Measurements from ENCODE around the gene CCDC40. TPM values are rescaled to one million over a fixed set of nuclear protein-coding genes. Genes with fewer than 3 reads are reported as not detected.

The CCDC40 gene
- total RNA-seq, 1 experiment from 2014 or later: 11.3 TPM

- Histone ChIP-seq H3K9me3 (replicated peaks) (no peaks in the 10 kb centered on the region), H3K4me3 (no peak overlapping the region), H3K4me1 (peaks cover 19% of the 10 kb centered on the region), H3K27me3 (no peaks in the 10 kb centered on the region), H3K36me3 (no peaks in the 10 kb centered on the region), H3K27ac (no peak overlapping the region)
- no peak for DNase-seq
Observed at GRCh38 chr17:80065478-80066170, 29.2 kb downstream of the CCDC40 start.

GRCh38 chr17:80067393-80067986 lies 31.0 kb downstream of the CCDC40 start:
- Histone ChIP-seq H3K4me1 (peaks cover 19% of the 10 kb centered on the region), H3K27me3 (no peaks in the 10 kb centered on the region), H3K36me3 (no peaks in the 10 kb centered on the region), H3K9me3 (replicated peaks) (no peaks in the 10 kb centered on the region), H3K4me3 (no peak overlapping the region), H3K27ac (no peak overlapping the region)
- DNase-seq: no peak

GRCh38 chr17:80068301-80069222 lies 32.1 kb downstream of the CCDC40 start:
- Histone ChIP-seq H3K36me3 (no peaks in the 10 kb centered on the region), H3K27ac (peak overlapping the region; percentile 51), H3K9me3 (replicated peaks) (no peaks in the 10 kb centered on the region), H3K4me1 (peaks cover 19% of the 10 kb centered on the region), H3K4me3 (peak overlapping the region; percentile 36), H3K27me3 (no peaks in the 10 kb centered on the region)
- peak; percentile 80 to 86 for DNase-seq

GRCh38 chr17:80070375-80071115 lies 34.1 kb downstream of the CCDC40 start:
- no peak overlapping the region for H3K4me3 ChIP-seq
- no peak overlapping the region for H3K27ac ChIP-seq
- H3K27me3 ChIP-seq: no peaks in the 10 kb centered on the region
- H3K4me1 ChIP-seq: peaks cover 11% of the 10 kb centered on the region; the same call in 1 of the 2 replicates
- no peaks in the 10 kb centered on the region for H3K9me3 ChIP-seq (replicated peaks)
- no peak for DNase-seq
- H3K36me3 ChIP-seq: no peaks in the 10 kb centered on the region

GRCh38 chr17:80071116-80071841 lies 34.8 kb downstream of the CCDC40 start:
- Histone ChIP-seq H3K27ac (no peak overlapping the region), H3K36me3 (no peaks in the 10 kb centered on the region), H3K27me3 (no peaks in the 10 kb centered on the region), H3K4me3 (no peak overlapping the region), H3K9me3 (replicated peaks) (no peaks in the 10 kb centered on the region), H3K4me1 (peaks cover 11% of the 10 kb centered on the region; the same call in 1 of the 2 replicates)
- no peak for DNase-seq

- Histone ChIP-seq H3K4me1 (peaks cover 11% of the 10 kb centered on the region; the same call in 1 of the 2 replicates), H3K27me3 (no peaks in the 10 kb centered on the region), H3K27ac (no peak overlapping the region), H3K36me3 (no peaks in the 10 kb centered on the region), H3K9me3 (replicated peaks) (0 out of 2 replicates have a peak, but pooled peaks cover 1% of the 10 kb centered on the region), H3K4me3 (no peak overlapping the region)
- no peak for DNase-seq
Observed at GRCh38 chr17:80072410-80072809, 36.0 kb downstream of the CCDC40 start.

- H3K9me3 ChIP-seq (replicated peaks): 0 out of 2 replicates have a peak, but pooled peaks cover 5% of the 10 kb centered on the region
- no peak overlapping the region for H3K27ac ChIP-seq
- peaks cover 9% of the 10 kb centered on the region for H3K27me3 ChIP-seq
- no peak overlapping the region for H3K4me3 ChIP-seq
- H3K4me1 ChIP-seq: peaks cover 6% of the 10 kb centered on the region
- H3K36me3 ChIP-seq: no peaks in the 10 kb centered on the region
- DNase-seq: no peak
Observed at GRCh38 chr17:80080081-80080480, 43.6 kb downstream of the CCDC40 start.

- Histone ChIP-seq H3K36me3 (no peaks in the 10 kb centered on the region), H3K4me1 (peaks cover 6% of the 10 kb centered on the region), H3K27me3 (peaks cover 9% of the 10 kb centered on the region), H3K9me3 (replicated peaks) (0 out of 2 replicates have a peak, but pooled peaks cover 5% of the 10 kb centered on the region), H3K27ac (no peak overlapping the region), H3K4me3 (no peak overlapping the region)
- DNase-seq: no peak
Observed at GRCh38 chr17:80081596-80081995, 45.2 kb downstream of the CCDC40 start.

- Histone ChIP-seq H3K36me3 (no peaks in the 10 kb centered on the region), H3K27ac (no peak overlapping the region), H3K27me3 (peaks cover 9% of the 10 kb centered on the region), H3K9me3 (replicated peaks) (0 out of 2 replicates have a peak, but pooled peaks cover 2% of the 10 kb centered on the region), H3K4me1 (peaks cover 6% of the 10 kb centered on the region), H3K4me3 (peak overlapping the region; percentile 8; the same call in 1 of the 2 replicates)
- DNase-seq: peak; percentile 91 to 98
Observed at GRCh38 chr17:80082403-80083135, 46.1 kb downstream of the CCDC40 start.

- Histone ChIP-seq H3K36me3 (no peaks in the 10 kb centered on the region), H3K27me3 (peaks cover 9% of the 10 kb centered on the region), H3K4me3 (no peak overlapping the region), H3K9me3 (replicated peaks) (no peaks in the 10 kb centered on the region), H3K4me1 (peaks cover 6% of the 10 kb centered on the region; the same call in 1 of the 2 replicates), H3K27ac (no peak overlapping the region)
- no peak for DNase-seq
Observed at GRCh38 chr17:80083136-80083661, 46.8 kb downstream of the CCDC40 start.

- DNase-seq: no peak
- Histone ChIP-seq H3K4me1 (peaks cover 6% of the 10 kb centered on the region; the same call in 1 of the 2 replicates), H3K36me3 (no peaks in the 10 kb centered on the region), H3K9me3 (replicated peaks) (no peaks in the 10 kb centered on the region), H3K27me3 (peaks cover 9% of the 10 kb centered on the region), H3K4me3 (no peak overlapping the region), H3K27ac (no peak overlapping the region)
Observed at GRCh38 chr17:80084773-80085172, 48.3 kb downstream of the CCDC40 start.

- no peak overlapping the region for H3K4me3 ChIP-seq
- H3K27me3 ChIP-seq: peaks cover 9% of the 10 kb centered on the region
- DNase-seq: no peak
- no peak overlapping the region for H3K27ac ChIP-seq
- no peaks in the 10 kb centered on the region for H3K9me3 ChIP-seq (replicated peaks)
- peaks cover 6% of the 10 kb centered on the region; the same call in 1 of the 2 replicates for H3K4me1 ChIP-seq
- H3K36me3 ChIP-seq: no peaks in the 10 kb centered on the region
Observed at GRCh38 chr17:80086081-80086480, 49.6 kb downstream of the CCDC40 start.

- H3K36me3 ChIP-seq: no peaks in the 10 kb centered on the region
- H3K27ac ChIP-seq: no peak overlapping the region
- peaks cover 9% of the 10 kb centered on the region for H3K27me3 ChIP-seq
- H3K4me1 ChIP-seq: peaks cover 6% of the 10 kb centered on the region; the same call in 1 of the 2 replicates
- DNase-seq: no peak
- no peaks in the 10 kb centered on the region for H3K9me3 ChIP-seq (replicated peaks)
- no peak overlapping the region for H3K4me3 ChIP-seq
Observed at GRCh38 chr17:80086616-80087015, 50.2 kb downstream of the CCDC40 start.

Data from SJCRH30 (cell line).